K562 (cell line): ENCODE results near the gene SLC37A3. TPM values are rescaled to one million over a fixed set of nuclear protein-coding genes. Genes with fewer than 3 reads are reported as not detected.

Experiments used
- DIDO1 ChIP-seq: fragments of 450-650 bp; IDR thresholded peaks from 2 replicates; pipeline ENCODE4 v1.6.1; 2016; ENCODE audit warnings: low read depth, missing biosample characterization, missing genetic modification characterization
- EGR1 ChIP-seq: fragments of 450-650 bp; conservative IDR thresholded peaks from 2 replicates; pipeline ENCODE4 v1.6.1; 2017; ENCODE audit warnings: mild to moderate bottlenecking
- ETV1 ChIP-seq: fragments of 450-650 bp; conservative IDR thresholded peaks from 2 replicates; pipeline ENCODE4 v1.6.1; 2016; ENCODE audit warnings: missing genetic modification characterization, control low read depth, low read depth, missing compliant biosample characterization
- GABPA ChIP-seq: fragments of 200-800 bp; sonication (Bioruptor generic); conservative IDR thresholded peaks from 2 replicates; pipeline ENCODE4 v1.6.1; 2016; ENCODE audit warnings: low read depth, missing genetic modification characterization, missing compliant biosample characterization
- LEF1 ChIP-seq: fragments of 450-650 bp; IDR thresholded peaks from 2 replicates; pipeline ENCODE4 v1.6.1; 2016; ENCODE audit warnings: mild to moderate bottlenecking
- POLR2B ChIP-seq: fragments of 450-650 bp; IDR thresholded peaks from 2 replicates; pipeline ENCODE4 v1.6.1; 2018; ENCODE audit warnings: low read depth; ENCODE audit not compliant: partially characterized antibody
- RERE ChIP-seq: sonication (generic); formaldehyde crosslinking; IDR thresholded peaks from 2 replicates; pipeline ENCODE4 v1.8.0; 2023; ENCODE audit warnings: missing genetic modification reagents, mild to moderate bottlenecking, borderline replicate concordance
- SAFB ChIP-seq: fragments of 200-400 bp; formaldehyde crosslinking; IDR thresholded peaks from 2 replicates; pipeline ENCODE4 v1.6.1; 2017; ENCODE audit warnings: low read depth, low read length, borderline replicate concordance
- TEAD1 ChIP-seq, 2 experiments: fragments of 450-650 bp in 1 of 2; sonication (generic) in 1 of 2; formaldehyde crosslinking; IDR thresholded peaks; 2 replicates each; pipeline versions ENCODE4 v1.4.0 to v1.8.0; 2020 to 2022; ENCODE audit warnings: mild to moderate bottlenecking in 2 of 2, missing genetic modification reagents in 1 of 2
- TOE1 ChIP-seq, 2 experiments: fragments of 450-650 bp in 1 of 2; sonication (generic) in 1 of 2; formaldehyde crosslinking in 1 of 2; IDR thresholded peaks; 2 replicates each; pipeline versions ENCODE4 v1.7.1 to v1.8.0; 2016 to 2022; ENCODE audit warnings: borderline replicate concordance in 2 of 2, mild to moderate bottlenecking in 2 of 2, antibody characterized with exemption in 1 of 2, inconsistent platforms in 1 of 2, low read depth in 1 of 2, missing genetic modification reagents in 1 of 2, moderate library complexity in 1 of 2
- ZC3H4 ChIP-seq: sonication (generic); formaldehyde crosslinking; IDR thresholded peaks from 2 replicates; pipeline ENCODE4 v1.9.0; 2021; ENCODE audit warnings: missing genetic modification reagents, borderline replicate concordance
- ZEB2 ChIP-seq: fragments of 450-650 bp; IDR thresholded peaks from 2 replicates; pipeline ENCODE4 v1.6.1; 2016
- ZNF431 ChIP-seq: sonication (generic); formaldehyde crosslinking; IDR thresholded peaks from 2 replicates; pipeline ENCODE4 v1.8.0; 2022; ENCODE audit warnings: mild to moderate bottlenecking, missing genetic modification reagents
- ZNF507 ChIP-seq: conservative IDR thresholded peaks from 2 replicates; pipeline ENCODE4 v1.6.1; 2017; ENCODE audit warnings: missing genetic modification characterization, missing compliant biosample characterization
- ZNF740 ChIP-seq, 3 experiments: fragments of 200-800 bp in 1 of 3; sonication (Bioruptor generic) in 1 of 3; sonication (generic) in 1 of 3; formaldehyde crosslinking in 1 of 3; IDR thresholded peaks; 2 replicates each; pipeline versions ENCODE4 v1.6.1 to v1.8.0; 2016 to 2022; ENCODE audit warnings: mild to moderate bottlenecking in 2 of 3, missing compliant biosample characterization in 2 of 3, missing genetic modification characterization in 2 of 3, missing genetic modification reagents in 1 of 3
- polyA plus RNA-seq, 8 experiments: library from polyadenylated mRNA; depleted of rRNA in 4 of 8; stranded (reverse) in 5 of 8; unstranded in 3 of 8; fragments of >200 nt; fragmentation: Nextera tagmentation in 2 of 8; fragmentation: Illumina TruSeq in 1 of 8; extraction: Ambion mirVana in 2 of 8; extraction: Trizol in 1 of 8; gene quantifications; 2 replicates each; pipeline versions ENCODE4 v1.2.1 to v1.2.3, GENCODE V29; 2011 to 2014; ENCODE audit warnings: inconsistent platforms in 1 of 8, missing spikeins in 1 of 8
- total RNA-seq, 7 experiments: library from RNA; depleted of rRNA in 6 of 7; stranded (reverse); fragments of >200 nt in 6 of 7; fragmentation: Illumina TruSeq in 2 of 7; extraction: Trizol in 2 of 7; gene quantifications; 2 replicates each; pipeline versions ENCODE4 v1.2.1 to v1.2.3, GENCODE V29; 2011 to 2021; ENCODE audit warnings: low replicate concordance in 1 of 7
- TF ChIP-seq, protein P1 (sequence below): sonication (generic); formaldehyde crosslinking; IDR thresholded peaks from 2 replicates; pipeline ENCODE4 v1.4.0; 2020; ENCODE audit warnings: mild to moderate bottlenecking, missing genetic modification reagents

SLC37A3 gene
- total and polyA plus RNA-seq, 9 of the 15 experiments (the other 6 are each of a cell fraction or from before 2014, with no cell fraction given): 11.7 to 59.1 (median 26.8) TPM

DNA sequence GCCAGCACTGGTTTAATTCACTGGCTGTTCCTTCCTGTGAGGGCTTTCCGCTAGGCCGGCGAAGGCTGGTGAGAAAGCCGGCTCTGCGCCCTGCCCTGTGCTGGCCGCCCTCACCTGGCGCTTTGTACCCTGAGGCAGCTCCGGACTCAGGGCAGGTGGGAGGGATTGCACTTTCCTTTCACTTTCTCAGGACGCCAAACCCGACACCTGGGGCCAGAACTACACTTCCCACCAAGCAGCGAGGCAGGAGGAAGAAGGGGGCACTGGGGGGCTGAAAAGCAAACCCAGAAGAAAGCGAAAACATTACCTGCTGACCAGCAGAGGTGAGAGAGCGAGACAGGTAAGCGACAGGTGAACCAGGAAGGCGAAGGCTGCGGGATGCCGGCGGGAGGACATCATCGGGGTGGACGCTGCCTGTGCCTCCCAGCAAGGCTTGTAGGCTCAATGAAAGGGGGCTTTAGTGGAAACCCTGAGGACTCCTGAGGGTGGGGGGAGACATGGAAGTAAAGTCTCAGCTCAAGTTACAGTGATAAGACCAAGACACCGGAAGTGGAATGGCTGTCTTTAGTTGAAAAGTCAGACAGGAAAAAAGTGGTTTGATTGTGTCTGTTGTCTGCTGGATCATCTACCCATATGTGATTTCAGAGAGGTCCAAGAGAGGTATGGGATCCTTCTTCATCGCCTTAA lies 5.7 kb upstream of the SLC37A3 start, which contains the start of gene RAB19 (continued):
- TF ChIP-seq DIDO1 (tag) (no peak), SAFB (no peak), LEF1 (no peak), ZNF507 (tag) (no peak), ETV1 (tag) (0 out of 2 replicates have a peak, but pooled peaks have one; percentile 22), POLR2B (no peak), ZEB2 (peak; percentile 87), TOE1 (IDR thresholded peaks at IDR 0.05; ENCODE audit: borderline replicate concordance) (0 out of 2 replicates have a peak, but pooled peaks have one; percentile 26), TOE1 (CRISPR knock-in tag; IDR thresholded peaks at IDR 0.05; ENCODE audit: borderline replicate concordance, low read depth) (no peak), TEAD1 (CRISPR knock-in tag; IDR thresholded peaks at IDR 0.05) (0 out of 4 replicates have a peak, but pooled peaks of 1 of the 2 experiments have one; percentile 14), RERE (CRISPR knock-in tag) (0 out of 2 replicates have a peak, but pooled peaks have one; percentile 59), ZNF431 (CRISPR knock-in tag) (no peak), ZNF740 (CRISPR knock-in tag; IDR thresholded peaks at IDR 0.05) (no peak), ZNF740 (tag; IDR thresholded peaks at IDR 0.05) (no peak), GABPA (tag) (peak; percentile 53; the same call in 1 of the 2 replicates), ZC3H4 (CRISPR knock-in tag) (0 out of 2 replicates have a peak, but pooled peaks have one; percentile 20), EGR1 (no peak)
- TF ChIP-seq, protein P1, sequence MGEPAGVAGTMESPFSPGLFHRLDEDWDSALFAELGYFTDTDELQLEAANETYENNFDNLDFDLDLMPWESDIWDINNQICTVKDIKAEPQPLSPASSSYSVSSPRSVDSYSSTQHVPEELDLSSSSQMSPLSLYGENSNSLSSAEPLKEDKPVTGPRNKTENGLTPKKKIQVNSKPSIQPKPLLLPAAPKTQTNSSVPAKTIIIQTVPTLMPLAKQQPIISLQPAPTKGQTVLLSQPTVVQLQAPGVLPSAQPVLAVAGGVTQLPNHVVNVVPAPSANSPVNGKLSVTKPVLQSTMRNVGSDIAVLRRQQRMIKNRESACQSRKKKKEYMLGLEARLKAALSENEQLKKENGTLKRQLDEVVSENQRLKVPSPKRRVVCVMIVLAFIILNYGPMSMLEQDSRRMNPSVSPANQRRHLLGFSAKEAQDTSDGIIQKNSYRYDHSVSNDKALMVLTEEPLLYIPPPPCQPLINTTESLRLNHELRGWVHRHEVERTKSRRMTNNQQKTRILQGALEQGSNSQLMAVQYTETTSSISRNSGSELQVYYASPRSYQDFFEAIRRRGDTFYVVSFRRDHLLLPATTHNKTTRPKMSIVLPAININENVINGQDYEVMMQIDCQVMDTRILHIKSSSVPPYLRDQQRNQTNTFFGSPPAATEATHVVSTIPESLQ (CRISPR knock-in tag): no peak
